ENCODE measurements around the gene MRGPRF.

- no peak for TF ChIP-seq EZH2 (IDR thresholded peaks at IDR 0.05; ENCODE audit: insufficient read depth, poor library complexity, severe bottlenecking)
- TF ChIP-seq EZH2phosphoT487 (IDR thresholded peaks at IDR 0.05; ENCODE audit: insufficient read depth, low read depth): no peak
Observed at GRCh38 chr11:68962527-68963250, 50.4 kb downstream of the MRGPRF start.

Measured in GM23248 (cell line).